ENCODE results near the gene MAP7D2.
"Not testable (repeated sequence)": the region's sequence is repeated elsewhere in the genome, so short reads cannot be mapped to it uniquely, and the experiment has no call there.

The MAP7D2 gene

GRCh38 chrX:20116577-20117240 is at the start of gene MAP7D2:
Gene MAP7D2 (minus strand): TSS chrX:20116907. CDS start chrX:20116879, 28 bp downstream.
- DNase-seq (ENCODE audit: low read depth), result no peak

GRCh38 chrX:20162516-20162915 is 45.8 kb upstream of the MAP7D2 start:
- DNase-seq (ENCODE audit: low read depth), result not testable (repeated sequence)

- DNase-seq (ENCODE audit: low read depth), result no peak
These were observed 43.2 kb upstream of the MAP7D2 start for GRCh38 chrX:20159797-20160385.

GRCh38 chrX:20151689-20152088 is 35.0 kb upstream of the MAP7D2 start:
- DNase-seq (ENCODE audit: low read depth), result no peak

- DNase-seq (ENCODE audit: low read depth), result no peak
These were observed 32.6 kb upstream of the MAP7D2 start for GRCh38 chrX:20149326-20149725.

- DNase-seq (ENCODE audit: low read depth), result no peak
These were observed 30.9 kb upstream of the MAP7D2 start for GRCh38 chrX:20147561-20147960.

GRCh38 chrX:20144491-20144890 is 27.8 kb upstream of the MAP7D2 start:
- no peak for DNase-seq (ENCODE audit: low read depth)

- no peak for DNase-seq (ENCODE audit: low read depth)
These were observed 26.9 kb upstream of the MAP7D2 start for GRCh38 chrX:20143561-20143960.

- no peak for DNase-seq (ENCODE audit: low read depth)
These were observed 26.4 kb upstream of the MAP7D2 start for GRCh38 chrX:20143111-20143510.

GRCh38 chrX:20141281-20142220 is 24.8 kb upstream of the MAP7D2 start, which contains the start of gene EIF1AX:
Gene EIF1AX (minus strand): TSS chrX:20141838. CDS start chrX:20141640, 198 bp downstream.
- DNase-seq (ENCODE audit: low read depth), result peak; percentile 97

GRCh38 chrX:20140420-20140819 is 23.7 kb upstream of the MAP7D2 start:
- DNase-seq (ENCODE audit: low read depth), result no peak

- peak; percentile 55 for DNase-seq (ENCODE audit: low read depth)
These were observed 23.3 kb upstream of the MAP7D2 start for GRCh38 chrX:20139966-20140365.

- no peak for DNase-seq (ENCODE audit: low read depth)
These were observed 19.2 kb upstream of the MAP7D2 start for GRCh38 chrX:20135944-20136343.

- DNase-seq (ENCODE audit: low read depth), result no peak
These were observed 16.0 kb upstream of the MAP7D2 start for GRCh38 chrX:20132666-20133065.

GRCh38 chrX:20130357-20130756 is 13.7 kb upstream of the MAP7D2 start:
- peak; percentile 21 for DNase-seq (ENCODE audit: low read depth)

GRCh38 chrX:20129547-20129946 is 12.8 kb upstream of the MAP7D2 start:
- DNase-seq (ENCODE audit: low read depth), result peak; percentile 30

GRCh38 chrX:20128670-20129069 is 12.0 kb upstream of the MAP7D2 start:
- DNase-seq (ENCODE audit: low read depth), result no peak

- not testable (repeated sequence) for DNase-seq (ENCODE audit: low read depth)
These were observed 10.7 kb upstream of the MAP7D2 start for GRCh38 chrX:20127440-20127839.

- not testable (repeated sequence) for DNase-seq (ENCODE audit: low read depth)
These were observed 10.1 kb upstream of the MAP7D2 start for GRCh38 chrX:20126833-20127232.

- DNase-seq (ENCODE audit: low read depth), result no peak
These were observed 8.3 kb upstream of the MAP7D2 start for GRCh38 chrX:20124964-20125363.

- DNase-seq (ENCODE audit: low read depth), result no peak
These were observed 1.5 kb upstream of the MAP7D2 start for GRCh38 chrX:20118065-20118824.

GRCh38 chrX:20116087-20116576 is 575 bp downstream of the MAP7D2 start:
- no peak for DNase-seq (ENCODE audit: low read depth)

Data from fibroblast of gingiva (primary cell).